ENCODE data around the gene ZNF672.

The ZNF672 gene

DNA sequence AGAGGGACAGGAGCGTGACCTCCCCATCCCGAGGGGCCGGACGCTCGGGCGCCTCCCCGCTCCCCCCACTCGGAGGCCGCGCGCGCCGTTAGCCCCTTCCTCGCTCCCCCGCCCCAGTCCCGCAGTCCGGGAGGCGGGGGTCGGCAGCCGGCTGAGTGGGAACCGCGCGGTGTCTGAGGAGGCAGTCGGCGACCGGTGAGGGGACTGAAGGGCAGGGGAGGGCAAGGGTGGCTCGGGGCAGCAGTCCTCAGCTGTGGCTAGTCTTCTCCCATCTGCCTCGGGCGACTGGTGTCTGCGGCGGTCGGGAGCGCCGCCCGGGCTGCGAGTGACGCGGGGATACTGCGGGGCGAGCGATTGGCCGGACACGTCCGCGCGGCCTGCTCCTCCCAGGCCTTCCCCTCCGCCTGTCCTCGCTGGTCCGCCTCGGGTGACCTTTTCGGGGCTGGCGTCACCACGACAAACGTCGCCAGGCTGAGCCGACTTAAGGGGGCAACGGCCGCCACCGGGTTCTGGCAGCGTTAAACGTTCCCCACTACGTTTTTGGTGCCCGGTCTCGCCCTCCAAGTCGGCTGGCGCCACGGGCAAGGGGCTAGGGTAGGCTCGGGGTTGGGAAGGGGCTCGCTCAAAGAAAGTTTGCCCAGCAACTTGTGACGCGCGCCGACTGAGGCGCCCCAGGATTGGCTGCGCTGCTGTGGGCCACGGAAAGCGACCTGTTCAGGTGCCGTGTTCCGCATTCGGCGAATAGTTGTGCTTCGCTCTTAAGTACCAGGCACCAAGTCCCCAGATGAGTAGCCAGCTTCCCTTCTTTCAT, 538 bp downstream of the ZNF672 start:
- peak; percentile 81 for DNase-seq

DNA sequence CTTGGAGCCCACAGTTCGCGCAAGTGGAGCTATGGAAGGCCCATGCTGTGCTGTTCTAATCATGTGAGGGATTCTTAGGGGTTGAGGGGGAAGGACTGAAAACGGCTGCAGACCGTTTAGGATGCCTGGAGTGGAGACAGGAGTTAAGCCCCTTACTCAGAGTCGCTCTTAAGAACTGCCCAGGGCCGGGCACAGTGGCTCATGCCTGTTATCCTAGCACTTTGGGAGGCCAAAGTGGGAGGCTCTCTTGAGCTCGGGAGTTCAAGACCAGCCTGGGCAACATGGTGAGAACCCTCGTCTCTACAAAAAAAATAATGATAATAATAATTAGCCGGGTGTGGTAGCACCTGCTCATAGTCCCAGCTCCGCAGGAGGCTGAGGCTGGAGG, 1.1 kb downstream of the ZNF672 start:
- DNase-seq: peak; percentile 33

DNA sequence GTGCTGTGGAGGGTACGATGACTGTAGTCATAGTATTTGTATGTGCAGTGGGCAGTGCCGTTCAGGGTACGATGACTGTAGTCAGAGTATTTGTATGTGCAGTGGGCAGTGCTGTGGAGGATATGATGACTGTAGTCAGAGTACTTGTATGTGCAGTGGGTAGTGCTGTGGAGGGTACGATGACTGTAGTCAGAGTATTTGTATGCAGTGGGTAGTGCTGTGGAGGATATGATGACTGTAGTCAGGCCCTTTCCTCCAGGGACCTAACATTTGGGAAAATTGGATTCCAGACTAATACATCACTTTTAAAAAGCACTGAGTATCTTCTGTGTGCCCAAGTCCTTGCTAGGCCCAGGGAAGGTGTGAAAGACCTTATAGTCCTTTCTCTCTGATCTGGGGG, 2.9 kb downstream of the ZNF672 start:
- DNase-seq: no peak

DNA sequence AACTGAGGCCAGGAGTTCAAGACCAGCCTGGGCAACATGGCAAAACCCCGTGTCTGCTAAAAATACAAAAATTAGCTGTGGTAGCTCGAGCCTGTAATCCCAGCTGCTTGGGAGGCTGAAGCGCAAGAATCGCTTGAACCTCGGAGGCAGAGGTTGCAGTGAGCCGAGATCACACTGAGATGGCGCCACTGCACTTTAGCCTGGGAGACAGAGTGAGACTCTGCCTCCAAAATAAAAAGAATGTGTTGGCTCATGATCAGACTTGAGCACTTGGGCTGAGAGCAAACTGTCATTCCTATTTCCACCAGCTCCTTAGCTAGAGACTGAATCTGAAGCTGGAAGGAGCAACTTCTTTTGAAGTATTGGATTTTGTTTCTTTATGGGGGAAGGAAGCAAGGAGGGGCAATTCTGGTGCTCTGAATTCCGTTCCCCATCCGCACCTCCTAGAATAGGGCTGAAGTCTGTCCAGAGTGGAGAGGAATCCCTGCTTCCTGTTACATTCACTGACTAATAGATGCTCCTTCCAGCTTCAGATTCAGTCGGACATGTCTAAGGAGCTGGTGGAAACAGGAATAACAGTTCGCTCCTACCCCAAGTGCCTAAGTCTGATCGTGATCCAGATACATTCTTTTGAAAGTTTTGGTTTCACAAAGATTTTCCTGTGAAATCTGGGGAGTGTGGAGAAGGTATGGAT, 3.8 kb downstream of the ZNF672 start:
- peak; percentile 2 for DNase-seq

DNA sequence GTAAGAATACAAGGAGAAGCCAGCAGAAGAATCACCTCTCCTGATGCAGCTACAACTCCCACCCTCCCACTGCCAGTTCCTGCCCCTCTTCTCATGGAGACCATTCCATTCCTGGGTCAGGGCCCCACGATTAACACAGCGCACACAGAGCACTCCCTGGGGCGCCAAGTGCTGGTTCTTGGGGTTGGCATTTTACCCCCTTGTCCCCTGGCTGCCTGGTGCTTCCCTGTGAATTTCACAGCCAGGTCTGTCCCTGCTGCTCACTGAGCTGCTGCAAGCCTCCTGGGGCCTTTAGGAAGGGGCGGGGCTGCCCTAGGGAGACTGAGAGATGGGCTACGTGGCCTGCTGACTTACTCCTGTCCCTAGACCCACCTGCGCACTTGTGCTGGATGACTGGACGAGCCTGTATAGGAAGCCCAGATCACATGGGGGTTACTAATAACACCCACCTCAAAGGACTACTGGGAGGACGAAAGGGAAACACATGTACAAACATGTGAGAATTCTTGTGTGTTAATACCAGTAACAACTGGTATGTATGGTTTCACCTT, 4.8 kb downstream of the ZNF672 start:
- no peak for DNase-seq

DNA sequence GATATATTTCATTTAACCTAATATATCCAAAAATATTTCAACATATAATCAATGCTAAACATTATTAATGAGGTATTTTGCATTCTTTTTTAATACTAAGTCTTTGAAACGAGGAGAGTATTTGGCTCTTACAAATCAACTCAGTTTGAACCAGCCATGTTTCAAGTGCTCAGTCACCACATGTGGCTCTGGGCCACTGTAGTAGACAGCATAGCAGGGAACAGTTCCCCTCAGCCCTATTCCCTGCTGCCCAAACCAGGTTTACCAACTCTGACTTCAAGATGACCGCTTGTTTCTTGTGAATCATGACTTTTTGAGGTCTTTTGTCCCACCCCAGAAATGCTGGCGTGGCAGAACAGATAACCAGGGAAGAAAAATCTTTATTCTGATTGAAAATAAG, 5.7 kb downstream of the ZNF672 start:
- no peak for DNase-seq

DNA sequence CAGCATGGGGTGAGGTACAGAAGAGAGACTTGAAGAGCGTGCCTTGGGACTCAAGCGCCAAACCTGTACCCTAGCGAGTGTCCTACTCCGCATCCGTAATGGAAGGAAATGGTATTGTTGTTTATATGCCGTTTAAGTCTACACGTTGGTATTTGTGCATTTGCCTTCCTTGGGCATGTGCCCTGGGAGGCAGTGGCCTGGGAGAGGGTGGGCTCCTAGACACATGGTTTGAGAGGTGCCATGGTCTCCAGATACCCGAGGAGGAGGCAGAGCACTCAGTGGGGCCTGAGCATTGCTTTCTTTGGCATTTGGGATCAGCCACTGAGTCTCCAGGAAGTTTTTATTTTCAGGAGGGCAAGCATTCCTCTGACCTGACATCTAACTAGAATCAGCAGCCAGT, 6.5 kb downstream of the ZNF672 start:
- no peak for DNase-seq

DNA sequence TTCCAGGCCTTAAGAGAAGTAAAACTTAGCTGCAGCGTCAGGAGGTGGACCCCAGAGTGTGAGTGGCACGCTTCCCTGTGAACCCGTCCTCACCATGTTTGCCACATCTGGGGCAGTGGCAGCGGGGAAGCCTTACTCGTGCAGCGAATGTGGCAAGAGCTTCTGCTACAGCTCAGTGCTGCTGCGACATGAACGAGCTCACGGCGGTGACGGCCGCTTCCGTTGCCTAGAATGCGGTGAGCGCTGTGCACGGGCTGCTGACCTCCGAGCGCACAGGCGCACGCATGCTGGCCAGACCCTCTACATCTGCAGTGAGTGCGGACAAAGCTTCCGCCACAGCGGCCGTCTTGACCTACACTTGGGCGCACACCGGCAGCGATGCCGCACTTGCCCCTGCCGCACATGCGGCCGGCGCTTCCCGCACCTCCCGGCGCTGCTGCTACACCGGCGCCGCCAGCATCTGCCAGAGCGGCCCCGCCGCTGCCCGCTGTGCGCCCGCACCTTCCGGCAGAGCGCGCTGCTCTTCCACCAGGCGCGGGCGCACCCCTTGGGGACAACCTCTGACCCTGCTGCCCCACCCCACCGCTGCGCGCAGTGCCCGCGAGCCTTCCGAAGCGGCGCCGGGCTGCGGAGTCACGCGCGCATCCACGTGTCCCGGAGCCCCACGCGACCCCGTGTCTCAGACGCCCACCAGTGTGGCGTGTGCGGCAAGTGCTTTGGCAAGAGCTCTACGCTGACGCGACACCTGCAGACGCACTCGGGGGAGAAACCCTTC, 9.3 kb downstream of the ZNF672 start:
- DNase-seq: no peak

DNA sequence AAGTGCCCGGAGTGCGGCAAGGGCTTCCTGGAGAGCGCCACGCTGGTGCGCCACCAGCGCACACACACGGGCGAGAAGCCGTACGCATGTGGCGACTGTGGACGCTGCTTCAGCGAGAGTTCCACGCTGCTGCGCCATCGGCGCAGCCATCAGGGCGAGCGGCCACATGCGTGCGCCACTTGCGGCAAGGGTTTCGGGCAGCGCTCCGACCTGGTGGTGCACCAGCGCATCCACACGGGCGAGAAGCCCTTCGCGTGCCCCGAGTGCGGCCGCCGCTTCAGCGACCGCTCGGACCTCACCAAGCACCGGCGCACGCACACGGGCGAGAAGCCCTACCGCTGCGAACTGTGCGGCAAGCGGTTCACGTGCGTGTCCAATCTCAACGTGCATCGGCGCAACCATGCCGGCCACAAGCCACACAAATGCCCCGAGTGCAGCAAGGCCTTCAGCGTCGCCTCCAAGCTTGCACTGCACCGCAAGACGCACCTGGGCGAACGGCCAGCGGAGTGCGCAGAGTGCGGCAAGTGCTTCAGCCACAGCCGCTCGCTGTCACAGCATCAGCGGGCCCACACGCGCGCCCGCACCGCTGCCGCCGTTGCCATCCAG, 10.0 kb downstream of the ZNF672 start:
- no peak for DNase-seq

DNA sequence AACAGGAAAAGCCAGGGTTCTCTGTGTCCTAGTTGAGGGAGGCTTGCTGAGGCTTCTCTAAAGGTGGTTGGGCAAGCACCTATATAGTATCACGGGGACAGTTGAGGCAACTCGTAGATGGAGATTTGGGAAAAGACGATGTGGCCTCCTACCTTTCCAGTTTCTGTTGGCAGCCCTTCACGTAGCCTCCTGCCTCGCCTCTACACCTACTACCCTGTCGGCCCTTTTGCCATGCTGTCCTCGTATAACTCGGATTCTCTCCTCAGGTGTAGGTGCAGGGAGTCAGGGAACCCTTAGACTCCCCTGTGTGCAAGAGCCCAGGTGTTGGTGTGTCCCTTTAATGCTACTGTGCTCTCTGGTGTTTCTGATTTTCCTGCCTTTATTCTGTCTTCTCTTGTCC, 10.6 kb downstream of the ZNF672 start:
- DNase-seq: no peak

DNA sequence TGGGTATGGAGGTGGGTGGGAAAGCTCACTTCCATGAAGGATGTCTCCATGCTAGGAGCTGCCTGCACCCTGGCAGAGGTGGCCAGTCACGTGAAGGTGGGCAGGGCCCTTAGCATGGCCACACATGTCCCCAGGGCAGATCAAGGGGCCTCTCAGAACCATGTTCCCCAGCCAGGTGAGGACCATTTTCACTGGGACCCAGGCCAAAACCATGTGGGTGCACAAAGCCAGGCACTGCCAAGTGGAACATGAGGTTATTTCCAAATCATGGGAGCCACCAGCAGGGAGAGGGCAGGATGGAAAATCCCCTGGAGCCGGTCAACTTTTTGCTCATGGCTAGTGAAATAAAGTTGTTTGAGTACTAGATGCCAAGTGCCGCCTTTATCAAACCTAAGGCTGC, 11.1 kb downstream of the ZNF672 start:
- DNase-seq: no peak

DNA sequence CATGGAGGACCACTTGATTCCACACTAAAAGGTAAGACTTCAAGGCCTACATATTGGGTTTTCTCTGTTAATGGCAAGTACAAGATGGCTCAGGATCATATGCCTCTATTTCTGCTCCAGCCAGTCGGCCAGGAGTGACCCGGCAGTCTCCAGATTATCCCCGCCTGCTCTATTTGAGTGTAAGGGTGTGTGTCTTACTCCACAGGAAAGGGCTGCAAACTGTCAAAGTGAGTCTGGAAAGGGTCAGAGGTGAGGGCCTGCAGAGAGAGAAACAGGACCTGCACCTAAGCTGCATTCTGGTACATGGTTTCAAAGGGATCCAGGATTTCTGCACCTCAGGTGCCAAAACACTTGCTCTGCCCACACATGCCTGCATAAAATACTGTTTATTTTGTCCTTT, 11.6 kb downstream of the ZNF672 start:
- no peak for DNase-seq

DNA sequence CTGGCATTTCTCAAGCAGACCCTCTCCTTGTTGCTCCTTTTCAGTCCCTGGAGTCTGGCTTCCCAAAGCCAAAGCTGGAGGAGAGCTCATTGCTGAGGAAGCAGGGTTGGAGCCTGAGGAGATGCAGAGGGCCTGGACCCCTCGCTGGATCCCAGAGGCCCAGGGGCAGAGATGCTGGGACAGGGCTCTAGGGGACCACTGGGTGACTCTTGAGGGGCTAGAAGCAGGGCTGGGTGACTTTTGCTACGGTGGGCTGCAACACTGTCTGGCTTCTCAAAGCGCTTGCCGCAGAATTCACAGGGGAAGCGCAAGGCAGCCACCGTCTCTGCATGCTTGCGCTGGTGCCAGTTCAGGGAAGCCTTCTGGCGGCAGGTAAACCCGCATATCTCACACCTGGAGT, 12.1 kb downstream of the ZNF672 start:
- DNase-seq: no peak

DNA sequence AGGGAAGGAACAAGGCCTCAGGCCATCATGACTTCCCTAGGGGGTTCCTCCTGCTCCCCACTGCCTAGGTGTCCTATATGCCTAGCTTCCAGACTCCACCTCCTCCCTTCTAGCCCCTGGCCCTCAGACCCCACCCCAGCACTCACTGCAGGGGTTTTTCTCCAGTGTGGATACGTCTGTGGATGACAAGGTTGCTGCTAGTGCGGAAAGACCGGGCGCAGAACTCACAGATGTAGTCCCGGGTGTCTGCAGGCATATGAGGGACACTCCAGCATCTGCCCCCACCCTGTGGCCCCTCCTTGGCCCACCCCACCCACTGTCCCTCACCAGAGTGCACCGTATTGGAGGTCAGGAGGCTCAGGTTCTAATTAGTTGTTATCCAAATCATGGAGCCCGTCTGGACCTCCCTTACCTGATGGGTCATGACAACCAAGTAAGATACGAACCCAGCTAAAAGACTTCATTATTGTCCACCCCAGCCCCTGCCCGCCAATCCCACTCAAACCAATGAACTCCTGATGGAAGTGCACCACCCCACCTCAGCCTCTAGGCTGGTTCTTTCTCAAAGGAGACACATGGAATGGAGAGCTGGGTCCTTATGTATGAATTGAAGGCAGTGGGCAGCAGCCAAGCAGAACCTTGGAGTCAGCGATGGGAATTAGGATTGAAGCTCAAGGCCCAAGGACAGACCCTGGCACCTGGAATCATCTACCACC, 12.7 kb downstream of the ZNF672 start:
- DNase-seq: no peak

DNA sequence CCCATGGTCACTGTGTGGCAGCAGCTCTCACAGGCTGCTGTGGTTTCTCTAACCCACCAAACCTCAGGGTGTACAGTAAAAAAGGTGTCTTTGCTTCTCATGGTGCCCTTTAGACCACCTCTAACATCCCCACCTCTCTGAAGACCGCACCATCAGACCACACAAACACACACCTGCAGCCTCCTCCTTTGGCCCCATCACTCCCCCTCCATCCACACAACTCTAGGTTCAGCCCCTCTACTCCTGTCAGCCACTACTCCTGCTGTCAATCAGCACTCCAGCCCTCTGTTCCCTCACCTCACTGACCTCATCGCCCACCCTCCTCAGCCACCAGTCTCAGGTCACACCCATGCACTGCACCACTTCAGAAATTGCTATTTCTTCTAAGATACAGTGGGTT, 13.4 kb downstream of the ZNF672 start:
- no peak for DNase-seq

DNA sequence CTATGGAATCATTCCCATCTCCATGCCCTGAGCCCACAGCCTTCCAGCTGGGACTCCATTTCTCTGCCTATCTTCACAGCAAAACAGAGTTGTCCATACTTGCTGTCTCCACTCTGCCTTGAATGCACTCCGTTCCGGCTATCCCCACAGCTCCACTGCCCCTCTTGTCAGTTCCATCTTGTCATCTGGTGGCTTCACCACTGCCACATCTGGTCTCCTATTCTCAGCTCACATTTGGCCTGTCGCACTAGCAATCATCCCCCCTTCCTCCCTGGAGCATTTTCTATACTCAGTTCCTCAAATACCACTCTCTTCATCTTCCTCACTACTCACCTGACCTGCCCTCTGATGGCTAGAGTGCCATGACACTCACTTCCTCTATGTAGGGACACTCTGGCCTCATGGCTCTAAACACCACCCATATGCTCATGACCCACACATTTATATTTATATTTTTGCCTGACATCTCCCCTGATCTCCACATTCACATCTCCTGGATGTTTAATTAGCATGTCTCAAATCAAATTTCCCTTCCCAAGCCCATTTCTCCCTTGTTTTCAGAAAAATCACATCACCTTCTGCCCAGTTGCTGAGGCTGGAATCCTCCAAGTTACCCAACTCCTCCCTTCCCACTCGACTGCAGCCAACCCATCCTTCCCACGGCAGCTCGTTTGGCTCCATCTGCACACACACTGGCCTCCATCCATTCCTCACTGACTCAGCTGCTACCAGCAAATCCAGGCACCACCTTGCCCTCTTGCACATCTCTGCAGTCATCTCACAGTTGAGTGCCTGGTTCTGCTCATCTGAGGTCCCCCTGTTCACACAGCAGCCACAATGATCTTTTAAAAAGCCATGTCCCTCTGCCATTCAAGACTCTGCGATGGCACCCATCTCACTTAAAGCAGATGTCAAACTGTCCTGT, 14.7 kb downstream of the ZNF672 start:
- no peak for DNase-seq

DNA sequence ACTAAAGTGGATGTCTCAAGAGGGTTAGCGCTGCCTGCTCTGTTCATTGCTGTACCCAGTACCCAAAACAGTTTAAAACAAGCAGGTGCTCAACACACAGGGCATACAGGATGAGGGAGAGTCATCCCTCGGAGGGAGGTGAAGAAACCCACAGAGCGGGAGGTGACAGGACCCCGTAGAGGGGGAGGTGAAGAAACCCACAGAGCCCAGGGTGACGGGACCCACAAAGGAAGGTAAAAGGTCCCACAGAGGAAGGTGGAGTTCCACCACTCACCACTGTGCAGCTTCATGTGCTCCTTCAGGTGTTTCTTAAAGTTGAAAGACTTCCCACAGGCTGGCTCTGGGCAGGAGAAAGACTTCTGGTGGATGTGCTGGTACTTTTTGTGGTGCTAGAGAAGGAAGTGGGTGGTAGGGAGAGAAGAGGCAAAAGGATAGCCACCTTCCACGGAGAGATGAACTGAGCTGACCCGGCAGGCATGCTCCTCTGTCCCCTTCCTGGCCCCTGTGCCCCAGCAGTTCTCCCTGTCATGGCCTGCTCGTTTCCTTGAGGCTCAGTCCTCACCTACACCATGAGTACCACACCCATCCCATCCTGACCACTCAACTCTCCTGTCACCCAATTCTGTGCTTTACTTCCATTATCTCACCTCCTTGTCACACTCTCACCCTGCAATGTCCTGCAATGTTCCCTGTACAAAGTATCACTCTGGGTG, 15.8 kb downstream of the ZNF672 start:
- no peak for DNase-seq

DNA sequence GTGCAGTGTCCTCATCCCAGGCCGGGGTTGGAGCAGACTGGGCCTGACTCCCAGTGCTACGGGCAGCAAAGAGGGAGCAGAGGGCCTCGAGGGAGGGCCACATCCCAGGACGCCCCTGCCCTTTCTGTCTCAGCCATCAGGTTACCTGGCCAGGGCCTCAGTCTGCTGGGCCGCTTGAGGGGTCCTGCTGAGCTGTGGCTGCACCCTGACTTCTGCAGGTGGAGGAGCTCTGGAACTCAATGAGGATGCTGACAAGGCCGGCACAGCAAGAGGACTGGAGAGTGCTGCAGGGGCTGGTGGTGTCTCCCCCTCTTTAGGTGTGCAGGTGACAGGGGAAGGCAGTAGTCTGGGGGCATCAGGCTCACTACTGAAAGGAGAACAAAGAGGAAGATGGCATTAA, 17.6 kb downstream of the ZNF672 start:
- DNase-seq: no peak

DNA sequence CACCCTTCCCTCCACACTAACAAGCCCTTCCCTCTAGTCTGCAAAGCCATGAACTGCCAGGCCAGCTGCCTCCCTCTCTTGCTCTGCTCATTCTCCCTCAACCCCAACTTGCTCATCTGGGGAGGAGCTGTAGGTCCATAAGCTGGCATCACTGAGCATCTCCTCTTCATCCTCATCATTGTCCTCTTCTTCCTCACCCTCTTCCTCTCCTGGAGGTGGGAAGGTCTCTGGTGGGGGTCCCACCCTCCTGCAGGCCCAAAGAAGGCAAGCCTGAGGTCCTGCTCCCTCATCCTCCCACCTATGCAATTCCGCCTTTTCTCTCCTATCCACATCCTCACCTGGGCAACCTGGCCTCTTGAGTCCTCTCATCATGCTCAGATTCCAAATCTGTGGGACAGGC, 18.2 kb downstream of the ZNF672 start:
- DNase-seq: no peak

DNA sequence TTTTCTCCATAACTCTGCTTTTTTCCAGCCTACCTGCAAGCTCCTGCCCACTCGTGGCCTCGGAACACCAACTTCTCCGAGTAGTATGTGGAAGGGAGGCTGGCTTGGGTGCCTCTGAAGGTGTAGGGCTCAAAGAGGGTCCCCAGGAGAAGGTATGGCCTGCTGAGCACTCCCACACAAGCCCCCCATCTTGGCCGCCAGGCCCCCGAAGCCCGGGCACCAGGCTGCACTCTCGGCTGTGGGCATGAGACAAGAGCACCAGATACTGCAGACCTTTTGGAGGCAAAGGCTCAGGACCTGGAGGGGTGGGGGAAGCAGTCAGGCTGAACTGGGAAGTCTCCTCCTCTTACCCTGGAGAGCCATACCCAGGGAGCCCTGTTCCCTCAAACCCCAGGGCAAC, 19.2 kb downstream of the ZNF672 start:
- DNase-seq: no peak

DNA sequence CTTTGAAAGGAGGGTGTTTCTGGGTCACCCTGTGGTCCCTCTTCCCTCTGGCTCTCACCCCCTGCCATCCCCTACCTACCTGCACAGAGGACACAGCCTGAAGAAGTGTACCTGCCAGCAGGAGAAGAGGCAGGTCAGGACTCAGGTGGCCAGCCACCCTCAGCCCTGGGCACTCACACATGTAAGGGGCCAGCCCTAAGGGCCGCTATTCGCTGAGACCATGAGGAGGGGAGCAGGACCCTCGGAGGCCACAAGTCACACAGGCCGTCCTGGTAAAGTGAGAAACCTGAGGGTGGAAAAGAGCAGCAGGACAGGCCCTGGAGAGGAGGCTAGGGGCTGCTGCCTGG, 19.7 kb downstream of the ZNF672 start:
- DNase-seq: no peak

All from COR-L47 (cell line).